ENCODE measurements around the gene SRSF6. TPM values are rescaled to one million over a fixed set of nuclear protein-coding genes. Genes with fewer than 3 reads are reported as not detected.

SRSF6 gene
- polyA plus RNA-seq, 1 donor (not counting 4 experiments of a cell fraction or from before 2014, with no cell fraction given): 128 TPM

DNA sequence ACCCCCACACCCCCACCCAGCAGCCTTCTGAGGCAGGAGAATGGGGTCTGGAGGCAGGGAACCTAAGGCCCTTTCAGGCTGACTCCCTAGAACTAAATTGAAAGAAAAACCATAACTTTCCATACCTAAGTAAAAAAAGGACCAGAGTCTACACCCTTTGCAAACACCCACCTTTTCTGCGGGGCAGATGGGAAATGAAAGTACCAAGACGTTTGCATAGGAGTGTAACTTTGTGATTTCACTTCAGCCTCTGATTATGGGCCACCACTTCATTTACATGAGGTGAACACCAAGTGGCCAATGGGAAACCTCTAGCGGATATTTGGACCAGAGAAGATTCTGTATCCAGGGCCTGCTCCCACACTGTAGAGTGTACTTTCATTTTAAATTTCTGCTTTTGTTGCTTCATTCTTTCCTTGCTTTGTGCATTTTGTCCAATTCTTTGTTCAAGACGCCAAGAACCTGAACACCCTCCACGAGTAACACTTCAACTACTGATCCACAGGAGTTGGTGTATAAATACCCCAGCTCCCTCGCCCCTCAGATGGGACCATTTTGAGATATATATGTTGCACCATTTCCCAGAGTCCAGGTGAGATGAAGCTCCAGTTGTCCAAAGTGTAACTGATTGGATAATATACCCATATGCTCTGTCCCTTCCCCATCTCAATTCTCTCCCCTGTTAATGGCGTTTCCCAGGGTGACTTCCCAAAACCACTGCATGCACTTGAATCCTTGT, 18.9 kb upstream of the SRSF6 start:
- Histone ChIP-seq H3K4me2 (ENCODE audit: control insufficient read depth, extremely low read depth, insufficient read depth, low read depth, low read length) (no peak overlapping the region), H3K27me3 (ENCODE audit: control insufficient read depth, extremely low read depth, insufficient read depth, low read length) (peaks cover 4% of the 10 kb centered on the region), H3K4me3 (ENCODE audit: control insufficient read depth in 2 of 3, extremely low read depth in 1 of 3, insufficient read depth in 2 of 3, low read depth in 1 of 3, low read length in 3 of 3) (no peak overlapping the region), H3K9me1 (ENCODE audit: control insufficient read depth, extremely low read depth, insufficient read depth, low read length) (no peaks in the 10 kb centered on the region), H3K79me2 (ENCODE audit: control insufficient read depth, insufficient read depth, low read length) (no peaks in the 10 kb centered on the region), H3K36me3 (ENCODE audit: control insufficient read depth in 2 of 2, extremely low read depth in 1 of 2, insufficient read depth in 2 of 2, low read length in 2 of 2) (no peaks in the 10 kb centered on the region), H3K27ac (ENCODE audit: control insufficient read depth, insufficient read depth, low read length) (no peak overlapping the region), H3K9ac (ENCODE audit: control insufficient read depth, extremely low read depth, insufficient read depth, low read length) (no peak overlapping the region), H4K20me1 (ENCODE audit: control insufficient read depth, extremely low read depth, insufficient read depth, low read length) (no peaks in the 10 kb centered on the region), H3K9me3 (ENCODE audit: control insufficient read depth, low read depth, low read length) (no peaks in the 10 kb centered on the region), H3K4me1 (ENCODE audit: control insufficient read depth, extremely low read depth, insufficient read depth, low read length) (peaks cover 5% of the 10 kb centered on the region), H2AFZ (ENCODE audit: control insufficient read depth, low read length) (no peak overlapping the region)
- FAIRE-seq: no peak
- dilution Hi-C loops (cut with MboI; ENCODE audit: extremely low pct_ligation_motif_present, low sequenced_read_pairs): no loop called here
- no peak for DNase-seq (ENCODE audit: low read depth, low spot score)
- no peak for TF ChIP-seq CTCF (optimal IDR thresholded peaks at IDR 0.05 in 1 of 3, IDR thresholded peaks at IDR 0.05 in 1 of 3, conservative IDR thresholded peaks at IDR 0.05 in 1 of 3; ENCODE audit: extremely low read depth in 1 of 3, insufficient read depth in 2 of 3, low read length in 3 of 3)
- no peak for TF ChIP-seq EZH2 (IDR thresholded peaks at IDR 0.05; ENCODE audit: low read length)

- Histone ChIP-seq H2AFZ (ENCODE audit: control insufficient read depth, low read length) (no peak overlapping the region), H3K4me2 (ENCODE audit: control insufficient read depth, extremely low read depth, insufficient read depth, low read depth, low read length) (no peak overlapping the region), H3K36me3 (ENCODE audit: control insufficient read depth in 2 of 2, extremely low read depth in 1 of 2, insufficient read depth in 2 of 2, low read length in 2 of 2) (no peaks in the 10 kb centered on the region), H3K4me3 (ENCODE audit: control insufficient read depth in 2 of 3, extremely low read depth in 1 of 3, insufficient read depth in 2 of 3, low read depth in 1 of 3, low read length in 3 of 3) (no peak overlapping the region), H3K4me1 (ENCODE audit: control insufficient read depth, extremely low read depth, insufficient read depth, low read length) (peaks cover 5% of the 10 kb centered on the region), H3K79me2 (ENCODE audit: control insufficient read depth, insufficient read depth, low read length) (no peaks in the 10 kb centered on the region), H4K20me1 (ENCODE audit: control insufficient read depth, extremely low read depth, insufficient read depth, low read length) (no peaks in the 10 kb centered on the region), H3K9me3 (ENCODE audit: control insufficient read depth, low read depth, low read length) (no peaks in the 10 kb centered on the region), H3K9ac (ENCODE audit: control insufficient read depth, extremely low read depth, insufficient read depth, low read length) (no peak overlapping the region), H3K27me3 (ENCODE audit: control insufficient read depth, extremely low read depth, insufficient read depth, low read length) (peaks cover 4% of the 10 kb centered on the region), H3K9me1 (ENCODE audit: control insufficient read depth, extremely low read depth, insufficient read depth, low read length) (no peaks in the 10 kb centered on the region), H3K27ac (ENCODE audit: control insufficient read depth, insufficient read depth, low read length) (no peak overlapping the region)
- DNase-seq (ENCODE audit: low read depth, low spot score) (no peak), FAIRE-seq (no peak)
- TF ChIP-seq CTCF (optimal IDR thresholded peaks at IDR 0.05 in 1 of 3, IDR thresholded peaks at IDR 0.05 in 1 of 3, conservative IDR thresholded peaks at IDR 0.05 in 1 of 3; ENCODE audit: extremely low read depth in 1 of 3, insufficient read depth in 2 of 3, low read length in 3 of 3): no peak
- TF ChIP-seq EZH2 (IDR thresholded peaks at IDR 0.05; ENCODE audit: low read length): no peak
- dilution Hi-C loops (cut with MboI; ENCODE audit: extremely low pct_ligation_motif_present, low sequenced_read_pairs): no loop called here
These were observed 17.2 kb upstream of the SRSF6 start for GRCh38 chr20:43440531-43440930.
